Hepatocyte (in vitro differentiated cells): ENCODE data around the gene CNR2. TPM values are rescaled to one million over a fixed set of nuclear protein-coding genes. Genes with fewer than 3 reads are reported as not detected.
"Not testable (repeated sequence)": the region's sequence is repeated elsewhere in the genome, so short reads cannot be mapped to it uniquely, and the experiment has no call there.

ENCODE experiments used
- DNase-seq: peaks from one replicate; pipeline ENCODE4 v3.0.0-alpha.2; 2016; ENCODE audit warnings: low spot score
- H2AFZ ChIP-seq: fragments of 200-600 bp; sonication (generic); 2 replicates; pipeline ENCODE4 v1.6.0; 2016; ENCODE audit warnings: antibody characterized with exemption, mild to moderate bottlenecking
- H3K27ac ChIP-seq: fragments of 200-600 bp; sonication (generic); 2 replicates; pipeline ENCODE4 v1.5.1; 2016; ENCODE audit warnings: mild to moderate bottlenecking
- H3K27me3 ChIP-seq: fragments of 200-600 bp; sonication (generic); 2 replicates; pipeline ENCODE4 v1.6.1; 2016
- H3K36me3 ChIP-seq: fragments of 200-600 bp; sonication (generic); replicated peaks from 2 replicates; pipeline ENCODE4 v1.5.1; 2016; ENCODE audit warnings: low read depth; ENCODE audit not compliant: insufficient read depth
- H3K4me1 ChIP-seq: fragments of 200-600 bp; sonication (generic); 2 replicates; pipeline ENCODE4 v1.5.1; 2016; ENCODE audit warnings: mild to moderate bottlenecking, moderate library complexity; ENCODE audit not compliant: insufficient read depth
- H3K4me2 ChIP-seq: fragments of 200-600 bp; sonication (generic); 2 replicates; pipeline ENCODE4 v1.6.0; 2016
- H3K4me3 ChIP-seq: fragments of 200-600 bp; sonication (generic); 2 replicates; pipeline ENCODE4 v1.5.1; 2016; ENCODE audit warnings: mild to moderate bottlenecking
- H3K79me2 ChIP-seq: fragments of 200-600 bp; sonication (generic); 2 replicates; pipeline ENCODE4 v1.6.0; 2017; ENCODE audit warnings: mild to moderate bottlenecking
- H3K9me2 ChIP-seq: fragments of 200-600 bp; sonication (generic); replicated peaks from 2 replicates; pipeline ENCODE4 v1.6.0; 2017; ENCODE audit warnings: mild to moderate bottlenecking; ENCODE audit not compliant: insufficient read depth
- H3K9me3 ChIP-seq: fragments of 200-600 bp; sonication (generic); 2 replicates; pipeline ENCODE4 v1.5.1; 2016; ENCODE audit warnings: low read depth, mild to moderate bottlenecking
- H4K20me1 ChIP-seq: fragments of 200-600 bp; sonication (generic); 2 replicates; pipeline ENCODE4 v1.6.0; 2016; ENCODE audit warnings: mild to moderate bottlenecking; ENCODE audit not compliant: insufficient read depth, poor library complexity, severe bottlenecking
- EZH2 ChIP-seq: fragments of 200-600 bp; sonication (generic); IDR thresholded peaks from 2 replicates; pipeline ENCODE4 v1.6.1; 2016; ENCODE audit warnings: antibody characterized with exemption, mild to moderate bottlenecking, borderline replicate concordance
- EZH2phosphoT487 ChIP-seq: fragments of 200-600 bp; sonication (generic); IDR thresholded peaks from one replicate; pipeline ENCODE4 v1.6.1; 2018; ENCODE audit warnings: antibody characterized with exemption, mild to moderate bottlenecking, low read depth, moderate library complexity; ENCODE audit not compliant: unreplicated experiment, severe bottlenecking
- WGBS: methylation state at CpG from one replicate; pipeline ENCODE4 v1.1.6; 2016; ENCODE audit warnings: low lambda C conversion rate; ENCODE audit errors: missing lambda C conversion rate; 5-methylcytosine and 5-hydroxymethylcytosine counted together
- polyA plus RNA-seq: library from polyadenylated mRNA; unstranded; fragments of >200 nt; fragmentation: Nextera tagmentation; extraction: Ambion mirVana; gene quantifications from 2 replicates; pipeline ENCODE4 v1.2.1, GENCODE V29; 2016
- total RNA-seq: library from RNA; depleted of rRNA; stranded (reverse); fragments of >200 nt; gene quantifications from 2 replicates; pipeline ENCODE4 v1.2.3, GENCODE V29; 2014
- TF ChIP-seq, protein P1 (sequence below): fragments of 200-600 bp; sonication (generic); IDR thresholded peaks from 2 replicates; pipeline ENCODE4 v1.5.1; 2016; ENCODE audit warnings: antibody characterized with exemption, mild to moderate bottlenecking; ENCODE audit not compliant: poor library complexity

The CNR2 gene
- total and polyA plus RNA-seq, 2 experiments from 2014 or later = not detected

DNA sequence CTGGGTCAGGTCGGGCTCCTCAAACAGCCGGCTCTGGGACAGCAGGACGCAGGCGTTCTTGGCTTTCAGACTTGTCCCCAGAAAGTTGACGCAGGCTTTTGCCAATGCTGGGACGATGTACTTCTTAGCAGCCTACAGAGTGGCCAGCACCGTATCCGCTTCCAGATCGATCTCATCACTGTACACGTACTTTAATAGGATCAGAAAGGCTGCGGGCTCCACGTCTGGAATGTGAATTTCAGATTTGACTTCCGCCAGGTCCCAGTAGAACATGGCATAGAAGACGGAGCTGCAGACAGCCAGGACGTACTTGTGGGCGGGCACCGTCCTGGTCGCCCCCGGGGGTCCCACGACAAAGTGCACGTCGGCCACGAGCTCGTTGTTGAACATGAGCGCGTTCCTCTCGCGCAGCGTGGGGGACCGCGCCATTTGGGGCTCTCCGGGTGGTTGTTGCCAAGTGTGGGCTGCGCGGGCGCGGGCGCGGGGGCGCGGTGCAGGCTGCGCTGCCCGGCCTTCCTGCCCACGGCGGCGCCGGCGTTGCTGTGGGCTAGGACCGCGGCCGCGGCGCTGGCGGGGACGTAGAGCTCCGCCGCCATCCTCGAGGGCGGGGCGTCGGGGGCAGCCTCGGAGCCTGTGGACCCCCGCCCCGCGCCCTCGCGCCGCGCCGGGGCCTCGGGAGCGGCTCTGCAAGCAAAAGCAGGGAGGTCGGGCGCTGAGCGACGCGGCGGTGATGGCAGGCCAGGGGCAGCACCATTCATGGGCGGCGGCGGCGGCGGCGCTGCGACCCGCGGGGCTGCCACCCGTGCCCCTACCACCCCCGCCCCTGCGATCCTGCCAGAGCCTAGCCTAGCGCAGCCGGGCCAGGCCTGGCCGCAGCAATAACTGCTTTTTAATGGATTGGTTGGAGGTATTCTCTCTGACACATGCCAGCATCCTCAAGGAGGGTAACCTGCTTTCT lies 10.6 kb downstream of the CNR2 start:
- no peaks in the 10 kb centered on the region for H3K79me2 ChIP-seq
- H3K27ac ChIP-seq = no peak overlapping the region
- DNase-seq = peak; percentile 35
- no peak overlapping the region for H2AFZ ChIP-seq
- no peaks in the 10 kb centered on the region for H3K4me1 ChIP-seq
- TF ChIP-seq EZH2 = no peak
- TF ChIP-seq EZH2phosphoT487 = peak; percentile 31
- TF ChIP-seq, protein P1, sequence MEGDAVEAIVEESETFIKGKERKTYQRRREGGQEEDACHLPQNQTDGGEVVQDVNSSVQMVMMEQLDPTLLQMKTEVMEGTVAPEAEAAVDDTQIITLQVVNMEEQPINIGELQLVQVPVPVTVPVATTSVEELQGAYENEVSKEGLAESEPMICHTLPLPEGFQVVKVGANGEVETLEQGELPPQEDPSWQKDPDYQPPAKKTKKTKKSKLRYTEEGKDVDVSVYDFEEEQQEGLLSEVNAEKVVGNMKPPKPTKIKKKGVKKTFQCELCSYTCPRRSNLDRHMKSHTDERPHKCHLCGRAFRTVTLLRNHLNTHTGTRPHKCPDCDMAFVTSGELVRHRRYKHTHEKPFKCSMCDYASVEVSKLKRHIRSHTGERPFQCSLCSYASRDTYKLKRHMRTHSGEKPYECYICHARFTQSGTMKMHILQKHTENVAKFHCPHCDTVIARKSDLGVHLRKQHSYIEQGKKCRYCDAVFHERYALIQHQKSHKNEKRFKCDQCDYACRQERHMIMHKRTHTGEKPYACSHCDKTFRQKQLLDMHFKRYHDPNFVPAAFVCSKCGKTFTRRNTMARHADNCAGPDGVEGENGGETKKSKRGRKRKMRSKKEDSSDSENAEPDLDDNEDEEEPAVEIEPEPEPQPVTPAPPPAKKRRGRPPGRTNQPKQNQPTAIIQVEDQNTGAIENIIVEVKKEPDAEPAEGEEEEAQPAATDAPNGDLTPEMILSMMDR = no peak
- 25% methylated on average over 78 of the region's 92 CpGs for WGBS
- H4K20me1 ChIP-seq = no peaks in the 10 kb centered on the region
- H3K36me3 ChIP-seq = no peaks in the 10 kb centered on the region
- no peaks in the 10 kb centered on the region for H3K9me2 ChIP-seq
- peaks cover 38% of the 10 kb centered on the region for H3K27me3 ChIP-seq
- peak overlapping the region; percentile 78 for H3K4me2 ChIP-seq
- no peaks in the 10 kb centered on the region for H3K9me3 ChIP-seq
- H3K4me3 ChIP-seq = no peak overlapping the region

DNA sequence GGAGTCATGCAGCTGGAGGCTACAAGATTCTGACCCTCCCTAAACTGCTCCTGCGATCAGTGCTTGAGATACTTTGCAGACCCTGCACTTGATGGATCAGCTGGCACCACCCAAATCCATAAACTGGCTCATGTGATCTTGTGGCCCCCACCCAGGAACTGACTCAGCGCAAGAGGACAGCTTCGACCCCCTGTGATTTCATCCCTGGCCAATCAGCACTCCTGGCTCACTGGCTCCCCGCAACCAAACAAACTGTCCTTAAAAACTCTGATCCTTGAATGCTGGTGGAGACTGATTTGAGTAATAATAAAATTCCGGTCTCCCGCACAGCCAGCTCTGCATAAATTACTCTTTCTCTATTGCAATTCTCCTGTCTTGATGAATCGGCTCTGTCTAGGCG lies 13.1 kb downstream of the CNR2 start:
- not testable (repeated sequence) for H3K4me1 ChIP-seq, H3K4me3 ChIP-seq, H3K36me3 ChIP-seq, H3K27ac ChIP-seq, H3K9me2 ChIP-seq, H3K9me3 ChIP-seq, DNase-seq, H2AFZ ChIP-seq, H3K79me2 ChIP-seq, H3K4me2 ChIP-seq, H4K20me1 ChIP-seq
- 76% methylated on average over 8 of the region's 8 CpGs for WGBS
- H3K27me3 ChIP-seq = peaks cover 37% of the 10 kb centered on the region

DNA sequence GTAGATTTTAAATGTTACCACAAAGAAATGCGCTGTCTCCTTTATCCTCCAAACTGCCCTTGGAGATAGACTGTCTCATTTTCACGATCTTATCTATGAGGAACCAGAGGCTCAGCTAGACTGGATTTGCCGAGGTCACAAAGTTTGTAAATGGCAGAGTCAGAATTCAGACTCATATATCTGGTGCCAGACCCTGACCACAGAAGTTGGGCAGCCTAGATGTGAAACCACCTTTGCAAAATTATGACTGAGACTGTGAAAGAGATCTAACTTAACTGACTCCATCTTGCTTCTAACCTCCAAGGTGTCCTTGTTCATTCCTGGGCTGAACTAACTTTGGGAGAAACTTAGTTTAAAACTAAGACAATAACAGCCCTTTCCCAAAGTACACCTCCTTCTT lies 14.1 kb downstream of the CNR2 start:
- WGBS = 88% methylated on average over 3 of the region's 3 CpGs
- TF ChIP-seq, protein P1 = no peak
- TF ChIP-seq EZH2 = no peak
- TF ChIP-seq EZH2phosphoT487 = no peak

DNA sequence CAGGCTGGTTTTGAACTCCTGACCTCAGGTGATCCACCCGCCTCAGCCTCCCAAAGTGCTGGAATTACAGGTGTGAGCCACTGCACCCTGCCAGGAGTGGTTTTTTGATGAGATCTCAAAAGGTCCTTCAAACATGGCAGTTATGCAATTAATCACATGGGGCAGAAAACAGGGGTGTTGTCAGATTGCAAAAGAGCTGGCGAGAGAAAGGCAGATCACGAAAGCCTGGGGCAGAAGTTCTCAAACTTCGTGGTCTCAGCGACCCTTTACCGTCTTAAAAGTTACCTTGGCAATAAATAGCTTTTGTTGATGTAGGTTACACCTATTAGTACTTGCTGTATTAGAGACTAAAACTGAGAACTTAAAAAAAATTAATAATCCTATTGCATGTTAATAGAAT lies 16.1 kb downstream of the CNR2 start:
- Histone ChIP-seq H3K79me2 (no peaks in the 10 kb centered on the region), H3K4me1 (no peaks in the 10 kb centered on the region), H3K27me3 (peaks cover 9% of the 10 kb centered on the region), H2AFZ (no peak overlapping the region), H3K9me3 (no peaks in the 10 kb centered on the region), H3K4me2 (no peak overlapping the region), H3K9me2 (no peaks in the 10 kb centered on the region), H3K36me3 (no peaks in the 10 kb centered on the region), H4K20me1 (no peaks in the 10 kb centered on the region), H3K27ac (no peak overlapping the region), H3K4me3 (no peak overlapping the region)
- TF ChIP-seq, protein P1 = no peak
- TF ChIP-seq EZH2phosphoT487 = no peak
- no peak for TF ChIP-seq EZH2
- WGBS = 81% methylated on average over 6 of the region's 6 CpGs
- no peak for DNase-seq

More for the DNA sequence above, 14.1 kb downstream of the CNR2 start:
- H3K9me3 ChIP-seq = no peaks in the 10 kb centered on the region
- no peak overlapping the region for H3K4me3 ChIP-seq
- no peak overlapping the region for H3K27ac ChIP-seq
- no peak overlapping the region for H2AFZ ChIP-seq
- H3K4me2 ChIP-seq = no peak overlapping the region
- H3K9me2 ChIP-seq = no peaks in the 10 kb centered on the region
- DNase-seq = no peak
- no peaks in the 10 kb centered on the region for H4K20me1 ChIP-seq
- H3K36me3 ChIP-seq = no peaks in the 10 kb centered on the region
- H3K4me1 ChIP-seq = no peaks in the 10 kb centered on the region
- peaks cover 28% of the 10 kb centered on the region for H3K27me3 ChIP-seq
- H3K79me2 ChIP-seq = no peaks in the 10 kb centered on the region
